Measurements from ENCODE around the gene ANKRD9.

ANKRD9 gene

GRCh38 chr14:102516531-102517391 is 7.2 kb upstream of the ANKRD9 start:
- H3K36me3 Mint-ChIP-seq (ENCODE audit: low read depth) = no peaks in the 10 kb centered on the region
- peak overlapping the region; percentile 85 for H3K4me3 Mint-ChIP-seq
- H3K27ac Mint-ChIP-seq = no peak overlapping the region
- peaks cover 9% of the 10 kb centered on the region for H3K4me1 Mint-ChIP-seq
- H3K27me3 Mint-ChIP-seq (ENCODE audit: low read depth, poor library complexity) = peaks cover 29% of the 10 kb centered on the region
- peak; percentile 61 for TF ChIP-seq CTCF (IDR thresholded peaks at IDR 0.05)
- no peaks in the 10 kb centered on the region for H3K9me3 Mint-ChIP-seq
- DNase-seq = peak; percentile 85

GRCh38 chr14:102514987-102515733 is 5.6 kb upstream of the ANKRD9 start:
- TF ChIP-seq CTCF (IDR thresholded peaks at IDR 0.05) = no peak
- no peaks in the 10 kb centered on the region for H3K9me3 Mint-ChIP-seq
- H3K4me3 Mint-ChIP-seq = peak overlapping the region; percentile 36
- DNase-seq = no peak
- H3K27ac Mint-ChIP-seq = no peak overlapping the region
- no peaks in the 10 kb centered on the region for H3K36me3 Mint-ChIP-seq (ENCODE audit: low read depth)
- H3K4me1 Mint-ChIP-seq = peaks cover 25% of the 10 kb centered on the region
- peaks cover 26% of the 10 kb centered on the region for H3K27me3 Mint-ChIP-seq (ENCODE audit: low read depth, poor library complexity)

- Mint-ChIP-seq H3K27ac (no peak overlapping the region), H3K4me3 (no peak overlapping the region), H3K36me3 (ENCODE audit: low read depth) (no peaks in the 10 kb centered on the region), H3K27me3 (ENCODE audit: low read depth, poor library complexity) (peaks cover 22% of the 10 kb centered on the region), H3K9me3 (no peaks in the 10 kb centered on the region), H3K4me1 (peaks cover 25% of the 10 kb centered on the region)
- DNase-seq = no peak
- no peak for TF ChIP-seq CTCF (IDR thresholded peaks at IDR 0.05)
Observed at GRCh38 chr14:102513899-102514772, 4.6 kb upstream of the ANKRD9 start.

- Mint-ChIP-seq H3K27ac (peak overlapping the region; percentile 45), H3K9me3 (no peaks in the 10 kb centered on the region), H3K36me3 (ENCODE audit: low read depth) (peaks cover 4% of the 10 kb centered on the region), H3K4me3 (no peak overlapping the region), H3K27me3 (ENCODE audit: low read depth, poor library complexity) (peaks cover 16% of the 10 kb centered on the region), H3K4me1 (peaks cover 36% of the 10 kb centered on the region)
- no peak for TF ChIP-seq CTCF (IDR thresholded peaks at IDR 0.05)
- DNase-seq = no peak
Observed at GRCh38 chr14:102512793-102513300, 3.3 kb upstream of the ANKRD9 start.

- Mint-ChIP-seq H3K27ac (no peak overlapping the region), H3K4me3 (no peak overlapping the region), H3K4me1 (peaks cover 37% of the 10 kb centered on the region), H3K9me3 (no peaks in the 10 kb centered on the region), H3K27me3 (ENCODE audit: low read depth, poor library complexity) (peaks cover 15% of the 10 kb centered on the region), H3K36me3 (ENCODE audit: low read depth) (peaks cover 5% of the 10 kb centered on the region)
- DNase-seq = no peak
- TF ChIP-seq CTCF (IDR thresholded peaks at IDR 0.05) = no peak
Observed at GRCh38 chr14:102511538-102511937, 2.0 kb upstream of the ANKRD9 start.

All from nephron progenitor cell (in vitro differentiated cells).